ENCODE data around the gene GALR2. TPM values are rescaled to one million over a fixed set of nuclear protein-coding genes. Genes with fewer than 3 reads are reported as not detected.

GALR2 gene
- total and polyA plus RNA-seq, 9 of the 15 experiments (the other 6 are each of a cell fraction or from before 2014, with no cell fraction given) = 0.34 TPM; not detected in 8

DNA sequence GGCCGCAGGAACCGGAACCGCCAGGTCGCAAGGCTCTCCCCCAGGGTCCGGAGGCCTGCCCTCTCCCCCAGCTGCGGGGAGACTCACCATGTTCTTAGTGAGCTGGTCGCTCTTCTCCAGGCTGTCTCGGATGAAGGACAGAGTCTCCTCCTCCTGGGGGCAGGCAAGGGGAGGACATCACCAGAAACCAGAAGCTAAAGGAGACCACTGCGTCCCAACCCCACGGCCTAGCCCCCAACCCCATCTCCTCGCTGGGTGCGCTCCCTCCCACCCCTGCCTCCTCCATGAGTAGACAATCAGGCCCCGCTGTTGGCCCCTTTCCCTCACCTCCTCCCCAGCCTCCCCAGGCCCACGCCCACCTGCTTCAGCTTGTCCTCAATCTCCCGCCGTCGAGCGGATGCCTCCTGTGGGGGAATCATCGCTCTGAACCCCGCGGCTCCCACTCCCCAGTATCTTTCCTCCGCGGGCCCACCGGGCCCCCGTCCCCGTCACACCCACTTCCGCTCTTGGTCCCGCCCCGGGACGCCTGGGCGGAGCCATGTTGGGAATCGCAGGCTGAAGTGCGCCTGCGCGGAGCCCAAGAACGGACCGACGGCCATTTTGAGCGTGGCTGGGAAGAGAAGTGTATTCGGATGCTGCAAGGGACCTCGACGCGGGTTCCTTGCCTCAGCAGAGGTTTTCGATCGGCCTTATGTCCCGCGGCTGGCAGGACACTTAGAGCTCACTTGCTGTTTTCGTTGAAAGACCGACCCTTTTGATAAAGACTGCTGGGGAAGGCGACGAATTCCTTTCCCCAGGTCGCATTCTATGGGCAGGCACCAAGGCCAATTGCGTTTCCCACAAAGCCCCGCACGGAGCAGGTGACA, 28.9 kb downstream of the GALR2 start, which contains the start of gene EXOC7 (continued):
- TF ChIP-seq NR2C2 (CRISPR knock-in tag; IDR thresholded peaks at IDR 0.05) (no peak), NR2C2 (tag; IDR thresholded peaks at IDR 0.05) (0 out of 2 replicates have a peak, but pooled peaks have one; percentile 33), HMGN3 (IDR thresholded peaks at IDR 0.05; ENCODE audit: borderline replicate concordance, extremely low read depth, insufficient read length, low read depth, low read length) (peak; percentile 76), NCOA6 (IDR thresholded peaks at IDR 0.05) (no peak), CBX5 (IDR thresholded peaks at IDR 0.05; ENCODE audit: borderline replicate concordance, low read depth) (no peak), ZNF644 (tag; IDR thresholded peaks at IDR 0.05; ENCODE audit: low read depth) (no peak), KDM4B (IDR thresholded peaks at IDR 0.05; ENCODE audit: borderline replicate concordance in 2 of 2, low read depth in 1 of 2) (no peak; a peak in 1 of 4 replicates), HDAC6 (IDR thresholded peaks at IDR 0.05; ENCODE audit: low read depth, low read length) (no peak), ZFX (CRISPR knock-in tag; IDR thresholded peaks at IDR 0.05) (peak; percentile 88), ZBTB33 (CRISPR knock-in tag; IDR thresholded peaks at IDR 0.05) (no peak), FOXK2 (conservative IDR thresholded peaks at IDR 0.05 in 1 of 2, IDR thresholded peaks at IDR 0.05 in 1 of 2; ENCODE audit: low read depth in 2 of 2) (0 out of 4 replicates have a peak, but pooled peaks of 1 of the 2 experiments have one; percentile 27), CBFA2T2 (conservative IDR thresholded peaks at IDR 0.05) (no peak), SP2 (IDR thresholded peaks at IDR 0.05; ENCODE audit: extremely low read depth, low read depth, low read length, poor library complexity, severe bottlenecking) (no peak)
- TF ChIP-seq, protein P1, sequence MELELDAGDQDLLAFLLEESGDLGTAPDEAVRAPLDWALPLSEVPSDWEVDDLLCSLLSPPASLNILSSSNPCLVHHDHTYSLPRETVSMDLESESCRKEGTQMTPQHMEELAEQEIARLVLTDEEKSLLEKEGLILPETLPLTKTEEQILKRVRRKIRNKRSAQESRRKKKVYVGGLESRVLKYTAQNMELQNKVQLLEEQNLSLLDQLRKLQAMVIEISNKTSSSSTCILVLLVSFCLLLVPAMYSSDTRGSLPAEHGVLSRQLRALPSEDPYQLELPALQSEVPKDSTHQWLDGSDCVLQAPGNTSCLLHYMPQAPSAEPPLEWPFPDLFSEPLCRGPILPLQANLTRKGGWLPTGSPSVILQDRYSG (tag; conservative IDR thresholded peaks at IDR 0.05; ENCODE audit: low read depth) = peak; percentile 77
- TF ChIP-seq, protein P2, sequence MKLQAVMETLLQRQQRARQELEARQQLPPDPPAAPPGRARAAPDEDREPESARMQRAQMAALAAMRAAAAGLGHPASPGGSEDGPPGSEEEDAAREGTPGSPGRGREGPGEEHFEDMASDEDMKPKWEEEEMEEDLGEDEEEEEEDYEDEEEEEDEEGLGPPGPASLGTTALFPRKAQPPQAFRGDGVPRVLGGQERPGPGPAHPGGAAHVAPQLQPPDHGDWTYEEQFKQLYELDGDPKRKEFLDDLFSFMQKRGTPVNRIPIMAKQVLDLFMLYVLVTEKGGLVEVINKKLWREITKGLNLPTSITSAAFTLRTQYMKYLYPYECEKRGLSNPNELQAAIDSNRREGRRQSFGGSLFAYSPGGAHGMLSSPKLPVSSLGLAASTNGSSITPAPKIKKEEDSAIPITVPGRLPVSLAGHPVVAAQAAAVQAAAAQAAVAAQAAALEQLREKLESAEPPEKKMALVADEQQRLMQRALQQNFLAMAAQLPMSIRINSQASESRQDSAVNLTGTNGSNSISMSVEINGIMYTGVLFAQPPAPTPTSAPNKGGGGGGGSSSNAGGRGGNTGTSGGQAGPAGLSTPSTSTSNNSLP (IDR thresholded peaks at IDR 0.05; ENCODE audit: borderline replicate concordance, low read depth, low read length) = no peak

All from K562 (cell line).